ENCODE results near the gene SRSF10. TPM values are rescaled to one million over a fixed set of nuclear protein-coding genes. Genes with fewer than 3 reads are reported as not detected.

Gene SRSF10
- total RNA-seq, 1 donor: 81.1 TPM

- Histone ChIP-seq H3K4me1 (ENCODE audit: insufficient read depth, low read length) (no peaks in the 10 kb centered on the region), H3K27me3 (ENCODE audit: insufficient read depth, low read length) (no peaks in the 10 kb centered on the region), H3K27ac (ENCODE audit: low read depth, low read length) (no peak overlapping the region), H3K4me3 (ENCODE audit: insufficient read depth, low read length) (no peak overlapping the region), H3K9me3 (ENCODE audit: low read depth, low read length) (no peaks in the 10 kb centered on the region), H3K4me2 (ENCODE audit: insufficient read depth, low read length) (no peak overlapping the region), H2AFZ (ENCODE audit: low read length) (no peak overlapping the region), H4K20me1 (ENCODE audit: insufficient read depth, low read length) (no peaks in the 10 kb centered on the region), H3K36me3 (ENCODE audit: insufficient read depth, low read length) (peaks cover 64% of the 10 kb centered on the region), H3K79me2 (ENCODE audit: insufficient read depth, low read length) (peaks cover 48% of the 10 kb centered on the region)
- DNase-seq (ENCODE audit: insufficient read length, low spot score, missing footprints): no peak
- no peak for TF ChIP-seq CTCF (IDR thresholded peaks at IDR 0.05; ENCODE audit: extremely low read depth, low read depth, low read length)
Measured at GRCh38 chr1:23967871-23968270, 12.3 kb downstream of the SRSF10 start.

DNA sequence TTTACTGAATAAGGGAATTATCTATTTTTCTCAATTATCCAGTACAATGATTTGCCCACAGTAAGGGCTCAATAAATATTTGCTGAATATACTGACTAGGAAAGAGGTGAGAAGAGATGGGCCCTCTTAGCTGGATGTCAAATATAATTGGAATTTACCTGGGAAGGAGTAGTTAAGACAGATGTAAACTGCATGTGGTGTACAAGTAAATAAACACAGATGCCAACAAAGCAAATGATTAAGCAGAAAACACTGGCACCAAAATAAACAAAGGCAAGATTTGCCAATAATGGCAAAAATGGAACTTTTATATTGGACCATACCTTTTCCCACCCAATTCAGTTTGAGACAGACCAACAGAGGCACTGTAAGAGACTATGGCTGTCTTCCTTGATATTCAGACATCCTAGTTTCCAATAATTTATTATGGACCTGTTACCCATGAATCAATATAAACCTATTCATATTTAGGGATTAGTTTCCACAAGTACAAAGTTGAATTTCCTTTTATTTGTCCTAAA is 13.1 kb downstream of the SRSF10 start:
- Histone ChIP-seq H3K36me3 (ENCODE audit: insufficient read depth, low read length) (peaks cover 59% of the 10 kb centered on the region), H4K20me1 (ENCODE audit: insufficient read depth, low read length) (no peaks in the 10 kb centered on the region), H3K79me2 (ENCODE audit: insufficient read depth, low read length) (peaks cover 42% of the 10 kb centered on the region)

DNA sequence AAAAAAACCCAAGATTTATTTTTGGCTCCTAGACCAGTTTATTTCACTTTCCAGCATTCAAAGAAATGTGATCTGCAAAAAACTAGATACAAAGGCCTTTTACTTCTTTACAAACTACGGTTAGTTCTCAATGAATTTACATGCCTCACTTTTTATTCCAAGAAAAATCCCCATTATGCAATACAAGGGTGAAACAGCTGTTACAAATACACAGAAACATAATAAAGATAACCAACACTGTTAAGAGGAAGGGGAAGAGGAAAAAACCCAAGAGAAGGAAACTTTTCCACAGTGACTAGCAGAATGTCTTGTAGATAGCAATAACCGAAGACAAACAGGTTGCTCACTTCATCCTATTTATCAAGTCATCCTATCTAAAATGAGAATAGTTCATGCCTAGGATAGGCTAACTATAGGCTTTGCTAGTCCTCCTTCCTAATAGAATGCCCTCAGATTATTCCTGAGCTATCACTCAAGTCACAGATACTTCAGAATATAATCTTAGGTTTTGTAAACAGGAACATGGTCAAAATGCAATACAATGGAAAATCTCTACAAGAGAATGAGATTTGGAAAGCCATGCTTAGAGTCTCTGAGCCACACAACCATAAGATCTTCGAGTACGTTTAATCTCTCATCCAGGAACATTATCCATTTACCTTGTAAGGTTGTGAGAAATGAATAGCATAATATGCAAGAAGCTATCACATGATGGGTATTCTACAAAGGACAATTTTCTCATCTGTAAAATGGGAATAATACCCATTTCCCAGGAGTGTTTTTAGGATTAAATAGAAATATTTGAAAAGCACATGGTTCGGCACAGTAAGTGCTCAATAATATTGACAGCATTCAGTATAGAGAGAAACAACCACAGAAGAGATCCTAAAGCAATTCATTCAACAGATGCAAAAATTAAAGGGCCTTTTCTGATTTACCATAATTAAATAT is 15.1 kb downstream of the SRSF10 start:
- DNase-seq (ENCODE audit: insufficient read length, low spot score, missing footprints): no peak
- Histone ChIP-seq H3K36me3 (ENCODE audit: insufficient read depth, low read length) (peaks cover 53% of the 10 kb centered on the region), H3K27me3 (ENCODE audit: insufficient read depth, low read length) (no peaks in the 10 kb centered on the region), H2AFZ (ENCODE audit: low read length) (no peak overlapping the region), H3K4me3 (ENCODE audit: insufficient read depth, low read length) (no peak overlapping the region), H3K4me2 (ENCODE audit: insufficient read depth, low read length) (no peak overlapping the region), H3K27ac (ENCODE audit: low read depth, low read length) (peak overlapping the region; percentile 2), H4K20me1 (ENCODE audit: insufficient read depth, low read length) (peaks cover 10% of the 10 kb centered on the region), H3K79me2 (ENCODE audit: insufficient read depth, low read length) (peaks cover 48% of the 10 kb centered on the region), H3K9me3 (ENCODE audit: low read depth, low read length) (no peaks in the 10 kb centered on the region), H3K4me1 (ENCODE audit: insufficient read depth, low read length) (no peaks in the 10 kb centered on the region)
- no peak for TF ChIP-seq CTCF (IDR thresholded peaks at IDR 0.05; ENCODE audit: extremely low read depth, low read depth, low read length)

More for the DNA sequence above, 13.1 kb downstream of the SRSF10 start:
- H3K4me1 ChIP-seq (ENCODE audit: insufficient read depth, low read length): no peaks in the 10 kb centered on the region
- no peak overlapping the region for H3K4me2 ChIP-seq (ENCODE audit: insufficient read depth, low read length)
- H2AFZ ChIP-seq (ENCODE audit: low read length): no peak overlapping the region
- no peak overlapping the region for H3K27ac ChIP-seq (ENCODE audit: low read depth, low read length)
- DNase-seq (ENCODE audit: insufficient read length, low spot score, missing footprints): no peak
- H3K4me3 ChIP-seq (ENCODE audit: insufficient read depth, low read length): no peak overlapping the region
- H3K9me3 ChIP-seq (ENCODE audit: low read depth, low read length): no peaks in the 10 kb centered on the region
- TF ChIP-seq CTCF (IDR thresholded peaks at IDR 0.05; ENCODE audit: extremely low read depth, low read depth, low read length): no peak
- no peaks in the 10 kb centered on the region for H3K27me3 ChIP-seq (ENCODE audit: insufficient read depth, low read length)

- H4K20me1 ChIP-seq (ENCODE audit: insufficient read depth, low read length): peaks cover 10% of the 10 kb centered on the region
- no peak for TF ChIP-seq CTCF (IDR thresholded peaks at IDR 0.05; ENCODE audit: extremely low read depth, low read depth, low read length)
- no peaks in the 10 kb centered on the region for H3K9me3 ChIP-seq (ENCODE audit: low read depth, low read length)
- no peak overlapping the region for H3K4me2 ChIP-seq (ENCODE audit: insufficient read depth, low read length)
- H3K27ac ChIP-seq (ENCODE audit: low read depth, low read length): peak overlapping the region; percentile 2
- no peak overlapping the region for H2AFZ ChIP-seq (ENCODE audit: low read length)
- H3K79me2 ChIP-seq (ENCODE audit: insufficient read depth, low read length): peaks cover 44% of the 10 kb centered on the region
- H3K4me1 ChIP-seq (ENCODE audit: insufficient read depth, low read length): peaks cover 1% of the 10 kb centered on the region
- H3K27me3 ChIP-seq (ENCODE audit: insufficient read depth, low read length): no peaks in the 10 kb centered on the region
- DNase-seq (ENCODE audit: insufficient read length, low spot score, missing footprints): no peak
- peaks cover 46% of the 10 kb centered on the region for H3K36me3 ChIP-seq (ENCODE audit: insufficient read depth, low read length)
- no peak overlapping the region for H3K4me3 ChIP-seq (ENCODE audit: insufficient read depth, low read length)
Measured at GRCh38 chr1:23964235-23964668, 15.9 kb downstream of the SRSF10 start.
